H1 (cell line): ENCODE data around the gene MYO15A. TPM values are rescaled to one million over a fixed set of nuclear protein-coding genes. Genes with fewer than 3 reads are reported as not detected.

Source experiments
- CTCF ChIA-PET: fragments of 300-600 bp; sonication (Branson Sonifier 250); formaldehyde crosslinking; loops from one replicate; lab custom pipeline; 2021; ENCODE audit not compliant: partially characterized antibody; lab: Charles Lee
- POLR2A ChIA-PET: fragments of 300-600 bp; sonication (Branson Sonifier 250); formaldehyde crosslinking; loops from one replicate; lab custom pipeline; 2021; ENCODE audit warnings: inconsistent platforms; ENCODE audit not compliant: partially characterized antibody; lab: Charles Lee
- DNase-seq, 2 experiments: peaks; one replicate each; pipeline versions ENCODE4 v3.0.0 to v3.0.0-alpha.2; 2010 to 2022; ENCODE audit warnings: low spot score in 2 of 2, low read depth in 1 of 2, mixed read lengths in 1 of 2
- FAIRE-seq: peaks from 2 replicates; lab custom pipeline; 2011; peaks lifted over from hg19 to GRCh38; lab: Jason Lieb, UNC
- H2AFZ ChIP-seq: 2 replicates; pipeline ENCODE4 v1.8.1; 2012; ENCODE audit warnings: low read length, inconsistent platforms
- H2AK5ac ChIP-seq: 2 replicates; pipeline ENCODE4 v1.6.1; 2013; ENCODE audit warnings: low read depth, low read length
- H2BK120ac ChIP-seq: replicated peaks from 2 replicates; pipeline ENCODE3; 2013; ENCODE audit warnings: low read depth, low read length, inconsistent platforms
- H2BK12ac ChIP-seq: 2 replicates; pipeline ENCODE4 v1.6.1; 2013; ENCODE audit warnings: low read depth, low read length
- H2BK15ac ChIP-seq: 2 replicates; pipeline ENCODE4 v1.6.1; 2013; ENCODE audit warnings: low read length
- H2BK20ac ChIP-seq: 2 replicates; pipeline ENCODE4 v1.6.1; 2013; ENCODE audit warnings: low read length
- H2BK5ac ChIP-seq: 2 replicates; pipeline ENCODE4 v1.6.1; 2013; ENCODE audit warnings: low read depth, low read length
- H3K14ac ChIP-seq: 2 replicates; pipeline ENCODE4 v1.6.1; 2013; ENCODE audit warnings: inconsistent platforms; ENCODE audit not compliant: insufficient read length
- H3K18ac ChIP-seq: 2 replicates; pipeline ENCODE4 v1.6.1; 2013; ENCODE audit warnings: low read length; ENCODE audit errors: extremely low read depth
- H3K23ac ChIP-seq: 2 replicates; pipeline ENCODE4 v1.6.1; 2013; ENCODE audit warnings: inconsistent platforms; ENCODE audit not compliant: insufficient read length
- H3K23me2 ChIP-seq: 2 replicates; pipeline ENCODE4 v1.6.1; 2013; ENCODE audit warnings: low read depth, low read length
- H3K27ac ChIP-seq: 2 replicates; pipeline ENCODE4 v1.6.1; 2011; ENCODE audit warnings: low read depth, low read length, inconsistent platforms
- H3K27me3 ChIP-seq, 4 experiments: replicated peaks in 1 of 4; 1 replicate in 1 of 4; 2 replicates in 3 of 4; pipeline versions ENCODE4 v1.6.1 to v1.8.1; 2011 to 2013; ENCODE audit warnings: low read length in 3 of 4, mild to moderate bottlenecking in 3 of 4, inconsistent platforms in 2 of 4, mixed read lengths in 2 of 4, moderate library complexity in 1 of 4; ENCODE audit not compliant: control insufficient read depth in 3 of 4, insufficient read depth in 3 of 4; ENCODE audit errors: extremely low read depth in 1 of 4
- H3K36me3 ChIP-seq, 4 experiments: 2 replicates each; pipeline versions ENCODE4 v1.6.1 to v1.8.1; 2011 to 2013; ENCODE audit warnings: mild to moderate bottlenecking in 4 of 4, low read length in 3 of 4, moderate library complexity in 2 of 4, control low read depth in 1 of 4, inconsistent platforms in 1 of 4; ENCODE audit not compliant: insufficient read depth in 4 of 4, control insufficient read depth in 2 of 4
- H3K4ac ChIP-seq: replicated peaks from 2 replicates; pipeline ENCODE3; 2013; ENCODE audit warnings: low read length, low read depth, mixed read lengths, inconsistent platforms; ENCODE audit not compliant: insufficient read length
- H3K4me1 ChIP-seq, 4 experiments: replicated peaks in 1 of 4; 1 replicate in 1 of 4; 2 replicates in 3 of 4; pipeline versions ENCODE4 v1.6.1 to v1.8.1; 2011 to 2013; ENCODE audit warnings: low read length in 3 of 4, inconsistent platforms in 2 of 4, mixed read lengths in 1 of 4; ENCODE audit not compliant: insufficient read depth in 4 of 4, control insufficient read depth in 3 of 4
- H3K4me2 ChIP-seq, 2 experiments: 2 replicates each; pipeline versions ENCODE4 v1.6.1 to v1.8.1; 2011 to 2013; ENCODE audit warnings: low read depth in 2 of 2, low read length in 2 of 2, control low read depth in 1 of 2, inconsistent platforms in 1 of 2, mild to moderate bottlenecking in 1 of 2; ENCODE audit not compliant: insufficient read depth in 1 of 2
- H3K4me3 ChIP-seq, 4 experiments: fragments of 200-600, 300-600 bp in 1 of 4; sonication (generic), shearing (Covaris generic), sonication (Bioruptor Twin) in 1 of 4; 2 replicates each; pipeline versions ENCODE4 v1.5.1 to v1.8.1; 2011 to 2016; ENCODE audit warnings: low read length in 4 of 4, low read depth in 3 of 4, control low read depth in 2 of 4, inconsistent platforms in 2 of 4, mild to moderate bottlenecking in 2 of 4, mixed read lengths in 1 of 4, moderate library complexity in 1 of 4; ENCODE audit not compliant: insufficient read depth in 2 of 4; ENCODE audit errors: extremely low read depth in 1 of 4
- H3K56ac ChIP-seq: replicated peaks from 2 replicates; pipeline ENCODE3; 2013; ENCODE audit warnings: low read depth, mild to moderate bottlenecking, mixed read lengths, low read length, inconsistent platforms; ENCODE audit not compliant: insufficient read length
- H3K79me1 ChIP-seq: 2 replicates; pipeline ENCODE4 v1.6.1; 2013; ENCODE audit warnings: low read depth, low read length, control low read depth
- H3K79me2 ChIP-seq, 2 experiments: 2 replicates each; pipeline versions ENCODE4 v1.6.1 to v1.8.1; 2012 to 2013; ENCODE audit warnings: low read length in 2 of 2, mild to moderate bottlenecking in 2 of 2, inconsistent platforms in 1 of 2; ENCODE audit not compliant: insufficient read depth in 2 of 2, control insufficient read depth in 1 of 2
- H3K9ac ChIP-seq, 4 experiments: replicated peaks in 1 of 4; 1 replicate in 1 of 4; 2 replicates in 3 of 4; pipeline versions ENCODE4 v1.6.1 to v1.8.1; 2011 to 2013; ENCODE audit warnings: low read depth in 3 of 4, low read length in 3 of 4, control low read depth in 2 of 4, mild to moderate bottlenecking in 2 of 4, moderate library complexity in 2 of 4, inconsistent platforms in 1 of 4; ENCODE audit errors: extremely low read depth in 1 of 4
- H3K9me3 ChIP-seq, 2 experiments: 2 replicates each; pipeline versions ENCODE4 v1.6.1 to v1.8.1; 2012 to 2013; ENCODE audit warnings: mild to moderate bottlenecking in 2 of 2, moderate library complexity in 2 of 2, control low read depth in 1 of 2, inconsistent platforms in 1 of 2, low read depth in 1 of 2, low read length in 1 of 2, mixed read lengths in 1 of 2; ENCODE audit not compliant: insufficient read depth in 2 of 2
- H4K20me1 ChIP-seq, 2 experiments: replicated peaks in 1 of 2; 2 replicates each; pipeline versions ENCODE3 to v1.8.1; 2011 to 2013; ENCODE audit warnings: inconsistent platforms in 2 of 2, low read length in 2 of 2, mild to moderate bottlenecking in 1 of 2; ENCODE audit not compliant: insufficient read depth in 2 of 2, control insufficient read depth in 1 of 2
- H4K5ac ChIP-seq: 2 replicates; pipeline ENCODE4 v1.6.1; 2013; ENCODE audit warnings: low read length, low read depth, mixed read lengths, inconsistent platforms; ENCODE audit not compliant: insufficient read length
- H4K8ac ChIP-seq: 2 replicates; pipeline ENCODE4 v1.8.0; 2013; ENCODE audit warnings: mild to moderate bottlenecking, moderate library complexity, low read length, inconsistent platforms; ENCODE audit not compliant: insufficient read depth; ENCODE audit errors: extremely low read depth
- H4K91ac ChIP-seq: replicated peaks from 2 replicates; pipeline ENCODE3; 2013; ENCODE audit warnings: low read length, mixed read lengths, inconsistent platforms; ENCODE audit not compliant: insufficient read length
- EZH2 ChIP-seq: fragments of 200-600 bp; sonication (generic); IDR thresholded peaks from 2 replicates; pipeline ENCODE4 v1.7.1; 2012; ENCODE audit warnings: low read depth, mild to moderate bottlenecking, moderate library complexity, low read length, inconsistent platforms; ENCODE audit not compliant: severe bottlenecking
- HDAC6 ChIP-seq: IDR thresholded peaks from one replicate; pipeline ENCODE4 v1.7.1; 2012; ENCODE audit warnings: low read depth, mild to moderate bottlenecking, inconsistent platforms, low read length, moderate library complexity
- SIN3A ChIP-seq, 2 experiments: IDR thresholded peaks in 1 of 2; conservative IDR thresholded peaks in 1 of 2; 2 replicates each; pipeline ENCODE4 v1.6.1; 2011 to 2012; ENCODE audit warnings: low read length in 2 of 2, improper control_type of control experiment in 1 of 2, low read depth in 1 of 2, mild to moderate bottlenecking in 1 of 2
- WGBS, 2 experiments: shearing (Covaris generic) in 1 of 2; methylation state at CpG; one replicate each; pipeline versions ENCODE4 v1.1.6 to v1.1.7; 2013 to 2015; ENCODE audit warnings: low lambda C conversion rate in 2 of 2, mixed read lengths in 2 of 2, inconsistent platforms in 1 of 2, low coverage in 1 of 2, missing lambda C conversion rate in 1 of 2; ENCODE audit not compliant: insufficient replicate concordance in 2 of 2, insufficient coverage in 1 of 2, insufficient read length in 1 of 2; ENCODE audit errors: extremely low coverage in 1 of 2, missing lambda C conversion rate in 1 of 2; 5-methylcytosine and 5-hydroxymethylcytosine counted together
- polyA plus RNA-seq, 7 experiments: library from polyadenylated mRNA; depleted of rRNA in 3 of 7; stranded (reverse) in 5 of 7; unstranded in 2 of 7; fragments of >200 nt in 5 of 7; fragments of 200-250 nt in 2 of 7; gene quantifications; 1 replicate in 5 of 7; 2 replicates in 1 of 7; 4 replicates in 1 of 7; pipeline versions ENCODE4 v1.2.1 to v1.2.3, GENCODE V29; 2011 to 2013; ENCODE audit warnings: missing spikeins in 2 of 7, mixed read lengths in 2 of 7
- total RNA-seq: library from RNA; stranded (reverse); fragmentation: NEBNext Ultra II Directional; extraction: Animal tissue kit (Norgen Biotek cat#: 25700); gene quantifications from 2 replicates; pipeline ENCODE4 v1.2.1, GENCODE V29; 2021

Gene MYO15A
- total and polyA plus RNA-seq, 2 of the 8 experiments (the other 6 are each of a cell fraction or from before 2014, with no cell fraction given): 1.6 to 4.2 TPM

GRCh38 chr17:18102640-18103039 is 5.9 kb upstream of the MYO15A start:
- Histone ChIP-seq H3K79me2 (no peaks in the 10 kb centered on the region), H3K4me2 (no peak overlapping the region), H2BK120ac (no peak overlapping the region), H3K9me3 (no peaks in the 10 kb centered on the region), H2AK5ac (no peak overlapping the region), H2BK15ac (no peak overlapping the region), H4K91ac (no peak overlapping the region), H3K4ac (no peak overlapping the region), H3K56ac (no peak overlapping the region), H3K23ac (no peak overlapping the region), H3K23me2 (no peaks in the 10 kb centered on the region), H3K18ac (no peak overlapping the region), H3K9ac (no peak overlapping the region), H3K27me3 (no peaks in the 10 kb centered on the region), H2BK12ac (no peak overlapping the region), H2AFZ (no peak overlapping the region), H3K4me3 (no peak overlapping the region), H3K36me3 (peaks cover 9 to 39% (median 25%) of the 10 kb centered on the region in 4 experiments; a peak in 7 of 8 replicates), H2BK5ac (no peak overlapping the region), H3K79me1 (no peaks in the 10 kb centered on the region), H3K4me1 (no peaks in the 10 kb centered on the region), H3K14ac (no peak overlapping the region), H4K5ac (no peak overlapping the region), H3K27ac (no peak overlapping the region), H4K8ac (no peak overlapping the region), H4K20me1 (peaks cover 9 to 11% of the 10 kb centered on the region in 2 experiments), H2BK20ac (no peak overlapping the region)
- DNase-seq (no peak), FAIRE-seq (no peak)
- CTCF ChIA-PET: interaction anchor here (0.8 to 3.0 kb wide), 4 partner anchors 9 to 205 kb away, joined by 3 to 18 read pairs (median 4); no protein-coding TSS in a partner anchor
- 87% methylated on average over 3 of the region's 3 CpGs; no CpG with 5 or more reads in 1 of the 2 experiments for WGBS, 2 experiments
- TF ChIP-seq SIN3A (conservative IDR thresholded peaks at IDR 0.05 in 1 of 2, IDR thresholded peaks at IDR 0.05 in 1 of 2; ENCODE audit: low read depth in 1 of 2, low read length in 2 of 2): no peak
- TF ChIP-seq HDAC6: no peak
- no peak for TF ChIP-seq EZH2
- POLR2A ChIA-PET: interaction anchor here (1.0 to 3.7 kb wide), 6 partner anchors 8 to 81 kb away, joined by 3 to 34 read pairs (median 4); partner anchors contain the start of genes ALKBH5, DRG2 and MYO15A
